Measurements from ENCODE around the gene OR2V2.
"Not testable (repeated sequence)": the region's sequence is repeated elsewhere in the genome, so short reads cannot be mapped to it uniquely, and the experiment has no call there.

OR2V2 gene

GRCh38 chr5:181170996-181171395, 23.6 kb downstream of the OR2V2 start:
- DNase-seq, result no peak

DNA sequence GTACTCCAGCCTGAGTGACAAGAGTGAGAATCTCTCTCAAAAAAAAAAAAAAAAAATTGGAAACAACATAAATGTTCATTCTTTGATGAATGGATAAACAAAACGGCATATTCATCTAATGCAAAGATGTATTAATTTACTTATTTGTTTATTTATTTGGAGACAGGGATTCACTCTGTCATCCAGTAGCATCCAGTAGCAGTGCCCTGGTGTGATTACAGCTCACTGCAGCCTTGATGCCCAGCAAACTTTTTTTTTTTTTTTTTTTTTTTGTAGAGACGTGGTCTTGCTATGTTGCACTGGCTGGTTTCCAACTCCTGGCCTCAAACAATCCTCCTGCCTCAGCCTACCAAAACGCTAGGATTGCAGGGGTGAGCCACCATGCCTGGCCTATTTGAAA, 24.4 kb downstream of the OR2V2 start:
- no peak for DNase-seq

DNA sequence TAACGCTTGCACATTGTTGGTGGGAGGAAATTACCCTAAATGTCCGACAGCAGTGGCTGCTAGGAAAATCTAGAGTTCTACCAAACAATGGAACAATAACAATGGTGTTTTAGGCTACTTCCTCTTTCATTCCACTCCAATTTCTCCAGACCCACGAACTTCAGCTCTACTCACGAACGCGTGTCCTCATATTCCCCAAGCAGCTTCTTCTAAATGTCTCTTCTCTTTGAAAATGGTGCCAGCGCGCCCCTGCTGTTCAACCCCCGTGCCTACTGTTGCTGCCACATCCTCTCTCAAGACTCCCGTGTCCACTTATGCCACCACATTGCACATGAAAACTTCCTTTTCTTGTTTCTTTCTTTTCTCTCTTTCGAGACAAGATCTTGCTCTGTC, 25.6 kb downstream of the OR2V2 start:
- DNase-seq, result no peak

DNA sequence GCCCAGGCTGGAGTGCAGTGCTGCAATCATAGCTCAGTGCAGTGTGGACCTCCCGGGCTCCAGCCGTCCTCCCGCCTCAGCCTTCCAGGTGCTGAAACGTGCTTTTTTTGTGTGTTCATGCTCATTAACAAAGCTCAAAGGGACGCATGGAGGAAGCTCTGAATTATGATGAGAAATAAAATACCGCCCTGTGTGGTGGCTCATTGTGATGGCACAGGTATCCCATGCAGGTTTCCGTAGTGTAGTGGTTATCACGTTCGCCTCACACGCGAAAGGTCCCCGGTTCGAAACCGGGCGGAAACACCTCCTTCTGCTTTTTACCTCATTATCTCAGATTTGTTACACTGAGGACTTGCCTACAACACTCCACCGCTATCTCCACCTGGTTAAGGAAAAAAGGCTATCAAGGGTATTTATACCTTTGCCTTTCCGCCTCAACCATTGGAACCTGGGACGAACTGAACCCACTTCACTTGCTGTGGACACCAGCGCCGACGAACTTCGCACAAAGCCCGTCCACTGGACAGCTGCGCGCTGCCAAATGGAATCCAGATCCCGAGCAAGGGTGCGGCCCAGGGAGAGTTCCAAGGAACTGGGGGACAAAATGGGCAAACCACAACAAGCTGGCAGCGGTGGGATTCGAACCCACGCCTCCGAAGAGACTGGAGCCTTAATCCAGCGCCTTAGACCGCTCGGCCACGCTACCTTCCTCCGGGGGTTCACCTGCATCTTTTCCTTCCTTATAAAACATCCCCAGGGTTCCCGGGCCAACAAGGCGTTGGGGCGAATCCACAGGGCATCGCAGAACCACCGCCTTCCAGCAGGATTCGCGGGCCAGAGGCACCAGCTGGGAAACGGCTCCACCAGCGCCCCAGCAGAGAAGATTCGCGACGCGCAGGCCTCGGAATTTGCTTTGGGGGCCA, 26.3 kb downstream of the OR2V2 start:
- DNase-seq, result no peak

DNA sequence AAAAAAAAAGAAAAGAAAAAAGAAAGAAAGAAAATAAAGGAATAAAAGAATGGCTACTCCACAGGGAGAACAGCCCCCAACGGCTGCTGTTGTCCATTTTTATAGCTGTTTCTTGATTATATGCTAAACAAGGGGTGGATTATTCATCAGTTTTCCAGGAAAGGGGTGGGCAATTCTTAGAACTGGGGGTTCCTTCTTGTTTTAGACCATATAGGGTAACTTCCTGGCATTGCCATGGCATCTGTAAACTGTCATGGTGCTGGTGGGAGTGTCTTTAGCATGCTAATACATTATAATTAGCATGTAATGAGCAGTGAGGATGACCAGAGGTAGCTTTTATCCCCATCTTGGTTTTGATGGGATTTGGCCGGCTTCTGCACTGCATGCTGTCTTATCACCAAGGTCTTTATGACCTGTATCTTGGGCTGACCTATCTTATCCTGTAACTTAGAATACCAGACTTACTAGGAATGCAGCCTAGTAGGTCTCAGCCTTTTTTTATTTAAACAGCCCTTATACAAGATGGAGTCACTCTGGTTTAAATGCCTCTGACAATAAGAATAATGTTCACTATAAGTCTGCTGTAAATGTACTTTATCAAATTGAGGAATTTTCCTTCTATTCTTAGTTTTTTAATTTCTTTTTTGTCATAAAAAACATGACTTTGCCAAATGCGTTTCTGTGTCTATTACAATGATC, 29.0 kb downstream of the OR2V2 start:
- DNase-seq, result no peak

GRCh38 chr5:181177559-181177958, 30.2 kb downstream of the OR2V2 start:
- DNase-seq, result not testable (repeated sequence)

DNA sequence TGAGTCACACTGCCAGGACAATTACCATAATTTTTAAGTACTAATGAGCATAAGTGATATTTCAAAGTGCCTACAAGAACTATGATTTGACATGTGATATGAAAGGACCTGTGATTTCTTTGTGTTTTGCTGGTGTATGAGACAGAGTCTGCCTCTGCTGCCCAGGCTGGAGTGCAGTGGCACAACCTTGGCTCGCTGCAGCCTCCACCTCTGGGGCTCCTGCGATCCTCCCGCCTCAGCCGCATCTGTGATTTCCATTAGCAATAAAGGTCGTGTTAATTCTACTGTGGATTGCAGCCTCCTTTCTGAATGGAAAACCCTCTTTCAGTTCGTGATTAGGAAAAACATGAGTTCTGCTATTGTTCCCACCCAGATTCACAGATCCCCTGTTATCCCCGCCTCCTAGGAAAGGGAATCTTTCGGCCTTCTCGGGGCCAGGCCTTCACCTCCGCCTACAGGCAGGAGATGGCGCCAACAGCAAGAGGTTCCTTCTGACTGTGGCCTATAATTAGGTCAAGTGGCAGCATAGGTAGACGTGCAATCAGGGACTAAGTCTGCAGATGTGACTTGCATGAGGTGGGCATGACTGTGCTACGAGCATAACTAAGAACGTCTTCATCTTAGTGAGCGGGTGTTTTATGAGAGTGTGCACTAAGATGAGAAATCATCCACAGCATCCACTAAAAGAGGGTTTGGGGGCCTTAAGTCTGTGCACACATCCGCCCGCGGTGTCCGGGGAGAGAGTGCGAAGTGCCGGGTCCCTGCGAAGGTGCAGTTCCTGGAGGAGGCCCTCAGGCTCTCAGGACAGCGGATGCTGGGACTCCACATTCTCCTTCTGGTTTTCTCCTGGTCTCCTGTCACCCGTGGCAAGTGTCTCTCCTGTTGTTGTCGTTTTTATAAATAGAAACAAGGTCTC, 34.5 kb downstream of the OR2V2 start:
- DNase-seq, result no peak

DNA sequence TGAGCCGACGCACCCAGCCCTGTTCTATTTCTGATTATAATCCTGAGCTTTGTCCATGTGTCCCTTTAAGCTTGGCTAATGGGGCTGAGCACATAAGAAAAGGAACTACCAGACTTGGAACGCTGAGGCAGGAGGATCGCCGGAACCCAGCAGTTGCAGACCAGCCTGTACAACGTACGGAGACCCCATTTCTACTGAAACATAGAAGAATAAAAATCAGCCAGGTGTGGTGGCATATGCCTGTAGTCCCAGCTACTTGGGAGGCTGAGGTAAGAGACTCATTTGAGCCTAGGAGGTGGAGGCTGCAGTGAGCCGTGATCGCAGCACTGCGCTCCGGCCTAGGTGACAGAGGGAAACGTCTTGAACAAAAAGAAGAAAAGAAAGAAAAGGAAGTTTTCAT, 35.3 kb downstream of the OR2V2 start:
- DNase-seq, result no peak

- no peak for DNase-seq
These were observed 37.4 kb downstream of the OR2V2 start for GRCh38 chr5:181184845-181185216.

DNA sequence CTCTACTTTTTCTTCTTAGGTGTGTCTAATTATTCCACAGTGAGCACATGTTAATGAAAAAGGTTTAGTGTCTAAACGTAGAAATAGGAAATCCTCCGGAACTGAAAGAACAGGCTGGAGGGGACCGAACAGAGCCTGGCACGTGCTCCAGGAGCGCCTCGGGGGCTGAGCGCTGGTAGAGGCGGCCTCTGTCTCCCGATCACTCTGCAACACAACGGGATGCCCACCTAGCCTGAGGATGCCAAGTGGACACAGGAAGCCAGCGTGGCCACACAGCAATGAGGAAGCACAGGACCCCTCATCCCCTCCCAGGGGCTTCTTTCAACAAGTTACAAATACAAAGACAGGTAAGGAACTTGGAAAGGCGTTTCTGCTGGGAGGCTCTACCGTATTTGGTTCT, 38.2 kb downstream of the OR2V2 start:
- DNase-seq, result no peak

GRCh38 chr5:181186022-181186421, 38.6 kb downstream of the OR2V2 start:
- DNase-seq, result no peak

DNA sequence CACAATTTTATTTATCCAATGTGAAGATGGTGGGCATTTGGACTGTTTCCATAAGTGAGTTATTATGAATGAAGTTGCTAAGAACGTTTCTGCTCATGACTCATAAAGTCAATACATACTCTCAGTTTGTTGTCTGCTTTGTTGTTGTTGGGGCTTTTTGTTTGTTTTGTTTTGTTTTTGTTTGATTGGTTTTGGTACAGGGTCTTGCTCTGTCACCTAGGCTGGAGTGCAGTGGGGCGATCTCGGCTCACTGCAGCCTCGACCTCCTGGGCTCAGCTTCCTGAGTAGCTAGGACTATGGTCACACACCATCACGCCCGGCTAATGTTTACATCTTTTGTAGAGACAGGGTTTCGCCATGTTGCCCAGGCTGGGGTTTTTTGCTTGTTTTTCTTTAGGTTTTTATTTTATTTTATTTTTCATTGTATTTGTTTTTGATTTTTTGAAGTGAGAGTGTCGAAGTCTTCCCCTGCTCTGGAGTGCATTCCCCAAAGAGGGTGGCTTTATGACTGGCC, 39.7 kb downstream of the OR2V2 start:
- no peak for DNase-seq

GRCh38 chr5:181187500-181188213, 40.3 kb downstream of the OR2V2 start:
- DNase-seq, result no peak

- DNase-seq, result no peak
These were observed 41.4 kb downstream of the OR2V2 start for GRCh38 chr5:181188700-181189362.

DNA sequence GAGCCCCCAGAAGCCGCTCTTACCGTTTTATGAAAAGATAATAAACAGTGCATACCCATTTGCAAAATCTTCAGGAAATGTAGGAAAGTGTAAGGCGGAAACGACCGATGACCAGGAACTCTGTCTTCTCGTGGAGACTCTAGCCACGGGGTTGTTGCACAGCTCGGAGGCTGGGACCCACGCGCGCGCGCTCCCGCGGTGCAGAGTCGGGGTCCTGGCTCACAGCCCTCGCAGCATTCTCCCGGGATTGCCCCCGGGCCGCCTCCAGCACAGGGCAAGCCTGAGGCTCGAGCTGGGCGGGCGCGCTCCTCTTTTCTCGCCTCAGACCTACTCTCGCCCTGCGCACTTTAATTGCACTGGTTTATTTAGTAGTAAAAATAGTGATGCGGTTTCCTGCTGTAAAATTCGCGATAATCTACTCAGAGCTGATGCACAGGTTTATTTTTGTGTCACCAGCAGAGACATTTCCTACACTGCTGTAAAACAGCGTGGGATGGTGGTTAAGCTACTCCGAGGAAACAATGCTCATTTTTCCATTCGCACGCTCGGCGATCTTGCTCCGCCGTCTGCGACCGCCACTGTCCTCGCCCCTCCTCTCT, 42.1 kb downstream of the OR2V2 start:
- DNase-seq, result no peak

DNA sequence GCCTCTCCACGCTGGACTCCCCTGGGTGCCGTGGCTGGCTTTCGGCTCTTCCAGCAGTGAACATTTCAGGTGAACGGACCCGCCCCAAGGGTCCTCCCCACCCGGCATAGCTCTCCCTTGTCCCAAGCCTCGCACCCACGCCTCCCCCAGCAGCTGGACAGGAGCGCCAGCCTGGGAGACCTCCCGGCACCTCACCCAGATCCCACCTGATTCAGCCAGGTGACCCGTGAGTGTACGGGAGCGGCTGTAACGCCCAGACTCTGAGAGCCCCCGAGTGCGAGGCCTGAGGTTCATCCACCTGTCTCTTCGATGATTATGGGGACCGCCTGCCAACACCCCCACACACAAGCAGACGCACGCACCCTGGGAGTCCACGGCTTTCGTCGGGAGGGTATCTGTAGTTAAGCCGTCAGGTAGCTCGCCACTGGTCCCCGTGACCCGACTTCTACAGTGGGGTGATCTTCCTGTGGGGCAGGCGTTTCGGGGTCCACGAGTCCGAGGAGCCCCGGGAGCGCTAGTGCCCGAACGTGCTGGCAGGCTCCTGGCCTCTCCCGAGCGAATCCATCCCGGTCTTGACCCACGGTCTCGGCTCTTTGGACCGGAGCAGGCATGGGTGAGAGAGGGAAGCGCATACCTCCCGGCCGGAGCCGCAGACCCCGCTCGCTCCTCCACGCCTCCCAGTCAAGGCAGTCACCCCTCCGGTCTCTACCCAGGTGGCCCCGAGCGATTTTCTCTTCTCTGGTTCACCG, 42.8 kb downstream of the OR2V2 start:
- no peak for DNase-seq

DNA sequence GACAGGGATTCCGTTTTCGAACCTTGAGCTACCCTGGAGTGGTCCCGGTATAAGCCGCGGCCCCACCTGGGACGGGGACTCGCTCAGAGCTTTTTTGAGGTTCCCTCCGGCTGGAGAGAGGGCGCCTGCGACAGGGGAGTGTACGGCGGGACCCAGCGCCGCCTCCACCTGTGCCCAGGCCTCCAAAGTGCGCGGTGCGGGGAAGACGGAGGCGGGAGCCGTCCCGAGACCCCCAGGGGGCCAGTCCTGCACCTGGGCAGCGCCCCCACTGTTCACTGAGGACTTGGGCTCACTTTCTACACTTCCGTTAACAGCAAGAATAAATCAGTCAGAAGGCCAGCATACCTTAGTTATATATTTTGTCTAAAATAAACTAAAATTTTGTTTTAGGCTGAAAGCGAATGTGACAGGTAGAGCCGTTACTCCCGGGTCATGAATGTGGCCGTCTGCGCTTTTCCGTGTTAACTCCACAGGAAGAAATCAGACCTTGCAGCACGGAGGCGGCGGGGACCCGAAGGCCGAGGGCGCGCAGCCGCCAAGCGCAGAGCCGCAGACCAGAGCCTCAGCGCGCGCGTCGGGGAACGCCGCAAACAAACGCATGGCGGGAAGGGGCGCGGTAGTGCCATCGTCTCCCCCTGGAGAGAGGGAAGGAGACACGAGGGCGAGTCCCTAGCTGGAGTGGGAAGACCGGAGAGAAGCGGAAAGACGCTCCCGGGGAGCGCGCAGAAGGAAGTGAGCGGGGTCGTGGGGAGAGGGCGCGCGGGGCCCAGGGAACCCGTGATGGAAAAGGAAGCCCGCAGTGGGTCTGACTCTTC, 43.5 kb downstream of the OR2V2 start:
- no peak for DNase-seq

GRCh38 chr5:181191526-181192336, 44.3 kb downstream of the OR2V2 start:
- DNase-seq, result no peak
